Fibroblast of lung (primary cell): ENCODE measurements around the gene CAMTA1.

ENCODE experiments used
- EZH2 ChIP-seq: IDR thresholded peaks from 2 replicates; pipeline ENCODE4 v1.5.1; 2012; ENCODE audit warnings: low read length, control low read depth, mild to moderate bottlenecking; ENCODE audit errors: missing control alignments
- TF ChIP-seq, protein P1 (sequence below), 2 donors: IDR thresholded peaks in 1 of 2; conservative IDR thresholded peaks in 1 of 2; 1 replicate in 1 of 2; 2 replicates in 1 of 2; pipeline ENCODE4 v1.5.1; 2011 to 2012; ENCODE audit warnings: low read length in 2 of 2, control low read depth in 1 of 2, inconsistent platforms in 1 of 2, low read depth in 1 of 2, mild to moderate bottlenecking in 1 of 2

DNA sequence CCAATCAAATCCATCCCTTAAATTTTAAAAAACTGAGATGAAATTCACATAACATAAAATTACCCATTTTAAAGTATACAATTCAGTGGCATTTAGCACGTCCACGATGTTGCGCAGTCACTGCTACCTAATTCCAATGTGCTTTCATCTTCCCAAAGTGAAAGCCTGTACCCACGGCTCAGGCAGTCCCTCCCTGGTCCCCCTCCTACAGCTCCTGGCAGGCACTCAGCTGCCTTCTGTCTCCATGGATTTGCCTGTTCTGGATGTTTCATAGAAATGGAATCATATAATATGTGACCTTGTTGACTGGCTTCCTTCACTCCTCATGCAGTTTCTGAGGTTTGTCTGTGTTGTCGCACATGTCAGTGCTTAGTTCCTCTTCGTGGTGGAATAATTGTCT, 386.3 kb downstream of the CAMTA1 start:
- TF ChIP-seq, protein P1, sequence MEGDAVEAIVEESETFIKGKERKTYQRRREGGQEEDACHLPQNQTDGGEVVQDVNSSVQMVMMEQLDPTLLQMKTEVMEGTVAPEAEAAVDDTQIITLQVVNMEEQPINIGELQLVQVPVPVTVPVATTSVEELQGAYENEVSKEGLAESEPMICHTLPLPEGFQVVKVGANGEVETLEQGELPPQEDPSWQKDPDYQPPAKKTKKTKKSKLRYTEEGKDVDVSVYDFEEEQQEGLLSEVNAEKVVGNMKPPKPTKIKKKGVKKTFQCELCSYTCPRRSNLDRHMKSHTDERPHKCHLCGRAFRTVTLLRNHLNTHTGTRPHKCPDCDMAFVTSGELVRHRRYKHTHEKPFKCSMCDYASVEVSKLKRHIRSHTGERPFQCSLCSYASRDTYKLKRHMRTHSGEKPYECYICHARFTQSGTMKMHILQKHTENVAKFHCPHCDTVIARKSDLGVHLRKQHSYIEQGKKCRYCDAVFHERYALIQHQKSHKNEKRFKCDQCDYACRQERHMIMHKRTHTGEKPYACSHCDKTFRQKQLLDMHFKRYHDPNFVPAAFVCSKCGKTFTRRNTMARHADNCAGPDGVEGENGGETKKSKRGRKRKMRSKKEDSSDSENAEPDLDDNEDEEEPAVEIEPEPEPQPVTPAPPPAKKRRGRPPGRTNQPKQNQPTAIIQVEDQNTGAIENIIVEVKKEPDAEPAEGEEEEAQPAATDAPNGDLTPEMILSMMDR (conservative IDR thresholded peaks at IDR 0.05 in 1 of 2, IDR thresholded peaks at IDR 0.05 in 1 of 2; ENCODE audit: low read depth in 1 of 2, low read length in 2 of 2), result no peak
- TF ChIP-seq EZH2, result no peak
